ENCODE results near the gene MTPN.

- TF ChIP-seq CTCF (IDR thresholded peaks at IDR 0.05) (no peak), POLR2A (IDR thresholded peaks at IDR 0.05) (no peak)
These were observed 52.9 kb downstream of the MTPN start for GRCh38 chr7:135924302-135924701.
